GM06990 (cell line): ENCODE measurements around the gene TRUB2.

Experiments
- DNase-seq: peaks from one replicate; pipeline ENCODE4 v3.0.0-alpha.2; 2011; ENCODE audit not compliant: insufficient read length; ENCODE audit errors: extremely low read depth
- H3K27me3 ChIP-seq: replicated peaks from 2 replicates; pipeline ENCODE4 v1.6.0; 2011; ENCODE audit warnings: low read length; ENCODE audit not compliant: control insufficient read depth, insufficient read depth
- H3K36me3 ChIP-seq: 2 replicates; pipeline ENCODE4 v1.5.1; 2011; ENCODE audit warnings: low read length; ENCODE audit not compliant: control insufficient read depth, insufficient read depth
- H3K4me3 ChIP-seq: replicated peaks from 2 replicates; pipeline ENCODE4 v1.5.1; 2011; ENCODE audit warnings: low read depth, mild to moderate bottlenecking, control low read depth, low read length
- CTCF ChIP-seq: IDR thresholded peaks from 2 replicates; pipeline ENCODE4 v1.5.1; 2011; ENCODE audit warnings: low read length, control low read depth, mild to moderate bottlenecking, inconsistent platforms; ENCODE audit not compliant: insufficient read depth, poor library complexity, severe bottlenecking

The TRUB2 gene

GRCh38 chr9:128293091-128293490 is 29.2 kb downstream of the TRUB2 start:
- no peak for DNase-seq
- H3K4me3 ChIP-seq: no peak overlapping the region
- H3K27me3 ChIP-seq: no peaks in the 10 kb centered on the region
- peaks cover 2% of the 10 kb centered on the region; the same call in 1 of the 2 replicates for H3K36me3 ChIP-seq
- no peak for TF ChIP-seq CTCF

DNA sequence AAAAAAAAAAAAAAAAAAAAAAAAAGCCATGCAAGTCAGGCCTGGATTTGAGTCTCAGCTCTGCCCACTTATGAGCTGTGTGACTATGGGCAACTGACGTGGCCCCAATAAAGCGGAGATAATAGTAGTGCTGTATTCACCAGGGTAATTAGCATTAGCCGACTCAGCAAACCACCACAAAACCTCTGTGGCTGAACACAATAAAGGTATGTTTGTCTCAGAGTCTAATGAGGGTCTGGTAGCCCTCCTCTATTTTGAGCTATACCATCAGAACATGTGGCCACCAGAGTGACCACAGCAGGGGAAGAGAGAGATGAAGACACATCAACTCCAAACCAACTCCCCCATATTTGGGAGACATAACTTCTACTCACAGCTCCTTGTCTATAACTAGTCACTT is 30.2 kb downstream of the TRUB2 start:
- TF ChIP-seq CTCF: no peak
- no peak overlapping the region for H3K4me3 ChIP-seq
- no peaks in the 10 kb centered on the region for H3K27me3 ChIP-seq
- H3K36me3 ChIP-seq: peaks cover 3% of the 10 kb centered on the region; the same call in 1 of the 2 replicates
- no peak for DNase-seq

GRCh38 chr9:128288273-128289004 is 33.8 kb downstream of the TRUB2 start:
- no peak for DNase-seq
- Histone ChIP-seq H3K36me3 (peaks cover 9% of the 10 kb centered on the region), H3K4me3 (no peak overlapping the region), H3K27me3 (no peaks in the 10 kb centered on the region)
- TF ChIP-seq CTCF: no peak

GRCh38 chr9:128286440-128286839 is 35.8 kb downstream of the TRUB2 start:
- no peak for TF ChIP-seq CTCF
- Histone ChIP-seq H3K36me3 (peaks cover 9% of the 10 kb centered on the region), H3K27me3 (no peaks in the 10 kb centered on the region), H3K4me3 (no peak overlapping the region)
- DNase-seq: no peak

DNA sequence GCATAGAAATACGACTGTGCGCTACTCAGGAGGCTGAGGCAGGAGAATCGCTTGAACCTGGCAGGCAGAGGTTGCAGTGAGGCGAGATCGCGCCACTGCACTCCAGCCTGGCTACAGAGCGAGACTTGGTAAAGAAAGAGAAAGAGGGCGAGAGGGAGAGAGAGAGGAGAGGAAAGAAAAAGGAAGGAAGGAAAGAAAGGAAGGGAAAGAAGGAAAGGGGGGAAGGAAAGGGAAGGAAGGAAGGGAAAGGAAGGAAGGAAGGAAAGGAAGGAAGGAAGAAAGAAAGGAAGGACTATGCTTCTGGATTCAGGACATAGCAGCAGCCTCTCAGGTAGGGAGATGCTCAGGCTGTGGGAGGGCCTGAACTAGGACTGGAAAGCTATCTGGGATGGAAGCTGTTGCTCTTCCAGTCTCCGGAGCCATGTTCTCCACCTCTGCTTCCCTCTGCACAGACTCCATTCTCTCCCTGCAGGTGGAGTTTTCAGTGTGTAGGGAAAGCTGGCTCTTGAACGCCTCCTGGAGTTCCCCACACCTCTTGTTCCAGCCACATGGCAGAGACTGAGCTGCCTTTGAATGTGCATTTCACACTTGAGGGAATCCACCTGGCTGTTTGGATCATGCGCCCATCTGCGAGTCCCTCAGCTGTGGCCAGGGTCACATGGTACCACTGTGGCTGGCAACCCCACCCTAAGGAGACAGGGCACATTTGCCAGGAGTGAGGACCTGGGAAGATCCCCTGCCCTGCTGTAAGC is 37.0 kb downstream of the TRUB2 start:
- no peak for DNase-seq
- no peak for TF ChIP-seq CTCF
- peaks cover 9% of the 10 kb centered on the region for H3K36me3 ChIP-seq
- no peak overlapping the region for H3K4me3 ChIP-seq
- no peaks in the 10 kb centered on the region for H3K27me3 ChIP-seq
